Stimulated activated CD4-positive, alpha-beta T cell treated with anti-CD3 and anti-CD28 coated beads, Interleukin-4, amount 100 ng/mL, for 4 hours (primary cell): ENCODE results near the gene OXLD1.
A peak's percentile ranks its signal among the peaks of the same experiment; 100 is the strongest.

ENCODE experiments used
- DNase-seq, 2 experiments: peaks; one replicate each; pipeline ENCODE4 v3.0.0-alpha.2; 2020

OXLD1 gene

GRCh38 chr17:81682565-81683207 is 16.3 kb upstream of the OXLD1 start:
- DNase-seq = no peak

- no peak for DNase-seq
Measured at GRCh38 chr17:81681672-81682071, 15.3 kb upstream of the OXLD1 start.

GRCh38 chr17:81680150-81680549 is 13.7 kb upstream of the OXLD1 start:
- no peak for DNase-seq

GRCh38 chr17:81676906-81677305 is 10.5 kb upstream of the OXLD1 start:
- DNase-seq = no peak

- DNase-seq = peak in 1 of 2 experiments; percentile 26
Measured at GRCh38 chr17:81675515-81676221, 9.3 kb upstream of the OXLD1 start.

GRCh38 chr17:81673561-81674258 is 7.3 kb upstream of the OXLD1 start:
- no peak for DNase-seq

- no peak for DNase-seq
Measured at GRCh38 chr17:81672954-81673353, 6.5 kb upstream of the OXLD1 start.

GRCh38 chr17:81672504-81672903 is 6.1 kb upstream of the OXLD1 start:
- no peak for DNase-seq

- DNase-seq = no peak
Measured at GRCh38 chr17:81667754-81668153, 1.3 kb upstream of the OXLD1 start.

GRCh38 chr17:81666092-81666341 is 388 bp downstream of the OXLD1 start:
- DNase-seq = no peak

- DNase-seq = peak; percentile 62 to 71
Measured at GRCh38 chr17:81665205-81666091, 957 bp downstream of the OXLD1 start.

GRCh38 chr17:81664051-81664470 is 2.3 kb downstream of the OXLD1 start:
- DNase-seq = no peak

- DNase-seq = no peak
Measured at GRCh38 chr17:81662002-81662401, 4.4 kb downstream of the OXLD1 start.

- DNase-seq = no peak
Measured at GRCh38 chr17:81660441-81660840, 6.0 kb downstream of the OXLD1 start.

- no peak for DNase-seq
Measured at GRCh38 chr17:81659038-81659437, 7.4 kb downstream of the OXLD1 start.

GRCh38 chr17:81656835-81657234 is 9.6 kb downstream of the OXLD1 start:
- DNase-seq = no peak

GRCh38 chr17:81656118-81656743 is 10.2 kb downstream of the OXLD1 start, which contains the start of gene PDE6G:
Gene PDE6G, minus strand, starts transcription at chr17:81656542. Its CDS starts 3,237 bp downstream, at chr17:81653305.
- DNase-seq = no peak

- no peak for DNase-seq
Measured at GRCh38 chr17:81655378-81656117, 10.9 kb downstream of the OXLD1 start.

GRCh38 chr17:81652906-81653771 is 13.3 kb downstream of the OXLD1 start:
- DNase-seq = no peak

- DNase-seq = no peak
Measured at GRCh38 chr17:81651692-81652091, 14.7 kb downstream of the OXLD1 start.

- no peak for DNase-seq
Measured at GRCh38 chr17:81650951-81651350, 15.5 kb downstream of the OXLD1 start.
